ENCODE measurements around the gene ZFYVE27. TPM values are rescaled to one million over a fixed set of nuclear protein-coding genes. Genes with fewer than 3 reads are reported as not detected.

Gene ZFYVE27
- total RNA-seq, 4 donors from 2014 or later = 61.1 to 121 (median 89.3) TPM

- no peaks in the 10 kb centered on the region for H3K27me3 ChIP-seq
- peak overlapping the region in 1 of 4 donors; percentile 35 for H3K27ac ChIP-seq
- H3K4me3 ChIP-seq = no peak overlapping the region
- no peaks in the 10 kb centered on the region for H3K9me3 ChIP-seq
- DNase-seq = no peak
- no peak for TF ChIP-seq POLR2A (IDR thresholded peaks at IDR 0.05)
- TF ChIP-seq, protein P1, sequence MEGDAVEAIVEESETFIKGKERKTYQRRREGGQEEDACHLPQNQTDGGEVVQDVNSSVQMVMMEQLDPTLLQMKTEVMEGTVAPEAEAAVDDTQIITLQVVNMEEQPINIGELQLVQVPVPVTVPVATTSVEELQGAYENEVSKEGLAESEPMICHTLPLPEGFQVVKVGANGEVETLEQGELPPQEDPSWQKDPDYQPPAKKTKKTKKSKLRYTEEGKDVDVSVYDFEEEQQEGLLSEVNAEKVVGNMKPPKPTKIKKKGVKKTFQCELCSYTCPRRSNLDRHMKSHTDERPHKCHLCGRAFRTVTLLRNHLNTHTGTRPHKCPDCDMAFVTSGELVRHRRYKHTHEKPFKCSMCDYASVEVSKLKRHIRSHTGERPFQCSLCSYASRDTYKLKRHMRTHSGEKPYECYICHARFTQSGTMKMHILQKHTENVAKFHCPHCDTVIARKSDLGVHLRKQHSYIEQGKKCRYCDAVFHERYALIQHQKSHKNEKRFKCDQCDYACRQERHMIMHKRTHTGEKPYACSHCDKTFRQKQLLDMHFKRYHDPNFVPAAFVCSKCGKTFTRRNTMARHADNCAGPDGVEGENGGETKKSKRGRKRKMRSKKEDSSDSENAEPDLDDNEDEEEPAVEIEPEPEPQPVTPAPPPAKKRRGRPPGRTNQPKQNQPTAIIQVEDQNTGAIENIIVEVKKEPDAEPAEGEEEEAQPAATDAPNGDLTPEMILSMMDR (IDR thresholded peaks at IDR 0.05) = no peak
- peaks cover 0 to 33% (median 0%) of the 10 kb centered on the region in 4 donors for H3K4me1 ChIP-seq
- no peaks in the 10 kb centered on the region for H3K36me3 ChIP-seq
These were observed 12.5 kb upstream of the ZFYVE27 start for GRCh38 chr10:97724341-97724941.

DNA sequence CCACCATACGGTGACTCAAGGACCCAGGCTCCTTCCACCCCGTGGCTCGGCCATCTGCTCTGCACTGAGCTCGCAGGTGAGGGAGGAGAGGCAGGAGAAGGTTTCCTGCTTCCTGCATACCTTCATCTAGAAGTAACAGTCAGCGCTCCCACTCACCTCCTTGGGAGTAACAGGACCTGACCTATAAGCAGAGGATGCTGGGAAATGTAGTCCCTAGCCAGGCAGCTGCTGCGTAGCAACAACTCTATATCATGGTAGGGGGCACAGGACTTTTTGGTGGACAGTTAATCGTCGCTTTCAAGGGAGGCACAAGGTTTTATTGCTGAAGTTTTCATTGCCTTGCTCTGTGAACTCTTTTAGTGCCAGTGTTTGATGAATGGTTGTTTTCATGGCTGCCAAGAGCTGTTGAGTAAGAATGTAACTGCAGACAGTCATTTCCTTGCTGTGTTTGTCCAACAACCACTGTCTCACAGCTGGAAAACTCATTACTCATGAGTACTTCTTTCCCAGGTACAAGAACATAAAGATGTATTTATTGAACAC, 10.2 kb upstream of the ZFYVE27 start:
- peak overlapping the region in 2 of 4 donors; percentile 4 to 41 for H3K4me3 ChIP-seq
- H3K27ac ChIP-seq = peak overlapping the region in 1 of 4 donors; percentile 52
- DNase-seq = peak in 1 of 3 donors; percentile 61
- no peaks in the 10 kb centered on the region for H3K27me3 ChIP-seq
- H3K4me1 ChIP-seq = peaks cover 0 to 24% (median 0%) of the 10 kb centered on the region in 4 donors
- TF ChIP-seq POLR2A (IDR thresholded peaks at IDR 0.05) = peak in 1 of 2 donors; percentile 52
- TF ChIP-seq, protein P1 (IDR thresholded peaks at IDR 0.05) = no peak
- H3K36me3 ChIP-seq = no peaks in the 10 kb centered on the region
- no peaks in the 10 kb centered on the region for H3K9me3 ChIP-seq

DNA sequence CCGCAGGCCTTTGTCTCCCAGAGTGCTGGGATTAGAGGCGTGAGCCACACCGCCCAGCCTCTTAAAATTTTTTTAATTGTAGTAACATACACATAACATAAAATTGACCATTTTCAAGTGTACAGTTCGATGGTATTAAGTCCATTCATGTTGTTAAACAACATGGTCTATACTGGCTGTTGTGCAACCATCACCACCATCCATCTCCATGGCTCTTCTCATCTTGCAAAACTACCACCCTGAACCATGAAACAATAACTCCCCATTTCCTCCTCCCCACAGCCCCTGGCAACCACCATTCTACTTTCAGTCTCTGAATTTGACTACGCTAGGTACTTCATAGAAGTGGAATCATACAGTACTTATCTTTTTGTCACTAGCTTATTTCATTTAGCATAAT, 7.9 kb upstream of the ZFYVE27 start:
- TF ChIP-seq POLR2A (IDR thresholded peaks at IDR 0.05) = no peak
- TF ChIP-seq, protein P1 (IDR thresholded peaks at IDR 0.05) = no peak

GRCh38 chr10:97731346-97732051, 5.4 kb upstream of the ZFYVE27 start:
- no peaks in the 10 kb centered on the region for H3K9me3 ChIP-seq
- no peak overlapping the region for H3K4me3 ChIP-seq
- H3K27ac ChIP-seq = no peak overlapping the region
- DNase-seq = peak in 2 of 3 donors; percentile 54 to 86
- peaks cover 0 to 5% (median 0%) of the 10 kb centered on the region in 4 donors for H3K4me1 ChIP-seq
- no peak for TF ChIP-seq POLR2A (IDR thresholded peaks at IDR 0.05)
- TF ChIP-seq, protein P1 (IDR thresholded peaks at IDR 0.05) = peak; percentile 36 to 98 (median 88)
- no peaks in the 10 kb centered on the region for H3K36me3 ChIP-seq
- H3K27me3 ChIP-seq = no peaks in the 10 kb centered on the region

More for the DNA sequence above, 7.9 kb upstream of the ZFYVE27 start:
- no peak overlapping the region for H3K4me3 ChIP-seq
- DNase-seq = no peak
- H3K27ac ChIP-seq = no peak overlapping the region
- no peaks in the 10 kb centered on the region for H3K36me3 ChIP-seq
- no peaks in the 10 kb centered on the region for H3K27me3 ChIP-seq
- no peaks in the 10 kb centered on the region for H3K9me3 ChIP-seq
- peaks cover 0 to 15% (median 0%) of the 10 kb centered on the region in 4 donors for H3K4me1 ChIP-seq

DNA sequence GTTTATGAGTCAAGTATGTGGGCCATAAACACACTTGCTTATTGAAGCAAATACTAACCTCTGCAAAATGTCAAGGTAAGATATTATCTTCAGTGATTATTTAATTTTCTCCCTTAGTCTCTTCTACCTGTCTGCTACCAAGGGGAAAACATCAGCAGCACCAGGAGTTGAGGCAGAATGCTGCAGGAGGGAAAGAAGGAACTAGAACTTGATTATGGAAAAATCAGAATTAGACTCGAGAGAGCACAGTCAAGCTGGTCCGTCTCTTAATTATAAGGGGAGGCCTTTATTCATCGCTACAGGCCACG, 4.9 kb upstream of the ZFYVE27 start:
- H3K9me3 ChIP-seq = no peaks in the 10 kb centered on the region
- no peak for DNase-seq
- no peak overlapping the region for H3K4me3 ChIP-seq
- H3K27me3 ChIP-seq = no peaks in the 10 kb centered on the region
- no peaks in the 10 kb centered on the region for H3K4me1 ChIP-seq
- no peaks in the 10 kb centered on the region for H3K36me3 ChIP-seq
- no peak overlapping the region for H3K27ac ChIP-seq
- TF ChIP-seq POLR2A (IDR thresholded peaks at IDR 0.05) = no peak
- TF ChIP-seq, protein P1 (IDR thresholded peaks at IDR 0.05) = no peak

All from Peyer's patch (tissue), 4 donors.